ENCODE measurements around the gene DGKZ. TPM values are rescaled to one million over a fixed set of nuclear protein-coding genes. Genes with fewer than 3 reads are reported as not detected.

Gene DGKZ
- total and polyA plus RNA-seq, 2 experiments from 2014 or later, result 21.4 to 62.7 TPM

DNA sequence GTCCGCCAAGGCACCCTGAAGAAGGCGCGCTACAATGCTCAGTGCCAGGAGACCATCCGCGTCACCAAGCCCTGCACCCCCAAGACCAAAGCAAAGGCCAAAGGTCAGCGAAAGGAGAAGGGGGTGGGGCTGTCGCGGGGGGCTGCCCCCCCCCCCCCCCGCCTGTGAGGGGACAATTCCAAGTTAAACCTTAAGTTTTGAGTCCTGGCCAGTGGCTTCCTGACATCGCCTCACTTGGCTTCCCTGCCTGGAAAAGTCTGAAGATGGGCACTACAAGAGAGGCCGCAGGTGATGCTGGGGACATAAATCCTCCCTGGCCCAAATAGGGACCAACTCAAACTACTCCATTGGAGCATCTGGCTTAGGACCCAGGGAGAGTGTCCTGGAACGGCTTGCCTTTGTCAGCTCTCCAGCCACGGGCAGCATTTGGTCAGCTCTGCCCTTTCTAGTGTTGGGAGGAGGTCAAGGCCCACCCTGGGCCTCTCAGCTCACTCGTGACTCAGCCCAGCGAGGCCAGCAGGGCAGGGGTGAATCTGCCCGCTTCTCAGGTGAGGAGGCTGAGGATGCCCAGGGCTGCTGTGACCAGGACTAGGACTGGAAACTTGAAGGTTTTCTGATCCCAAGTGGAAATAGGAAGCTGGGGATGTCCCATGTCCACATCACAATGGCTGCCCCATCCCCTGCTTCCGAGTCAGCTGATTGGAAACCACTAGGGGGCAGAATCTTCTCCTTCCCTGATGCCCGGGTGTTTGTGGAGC lies 35.6 kb downstream of the DGKZ start:
- H3K79me2 ChIP-seq (ENCODE audit: insufficient read depth), result no peaks in the 10 kb centered on the region
- no peaks in the 10 kb centered on the region for H3K4me1 ChIP-seq (ENCODE audit: insufficient read depth)
- H3K9me3 ChIP-seq (ENCODE audit: low read depth), result no peaks in the 10 kb centered on the region
- no peaks in the 10 kb centered on the region for H4K20me1 ChIP-seq (ENCODE audit: insufficient read depth)
- H3F3A ChIP-seq (ENCODE audit: insufficient read depth), result 0 out of 2 replicates have a peak, but pooled peaks cover 3% of the 10 kb centered on the region
- TF ChIP-seq EZH2 (IDR thresholded peaks at IDR 0.05; ENCODE audit: insufficient read depth, poor library complexity, severe bottlenecking) (no peak), EZH2phosphoT487 (IDR thresholded peaks at IDR 0.05; ENCODE audit: insufficient read depth, low read depth) (no peak)
- no peaks in the 10 kb centered on the region for H3K9me2 ChIP-seq (ENCODE audit: insufficient read depth)
- no peak overlapping the region for H3K4me3 ChIP-seq
- H3K27ac ChIP-seq, result no peak overlapping the region
- H2AFZ ChIP-seq, result no peak overlapping the region
- 42 to 48% methylated on average over 15 to 18 of the region's 18 CpGs for WGBS, 2 experiments (ENCODE audit: low coverage in 1 of 2, low lambda C conversion rate in 2 of 2, missing lambda C conversion rate in 2 of 2)
- peak; percentile 73 for DNase-seq
- H3K9ac ChIP-seq, result no peak overlapping the region
- H3K36me3 ChIP-seq (ENCODE audit: low read depth), result no peaks in the 10 kb centered on the region
- H3K4me2 ChIP-seq (ENCODE audit: unreplicated experiment), result no peak overlapping the region
- no peaks in the 10 kb centered on the region for H3K27me3 ChIP-seq (replicated peaks; ENCODE audit: insufficient read depth)
- in situ Hi-C loops (cut with MboI), result no loop called here

DNA sequence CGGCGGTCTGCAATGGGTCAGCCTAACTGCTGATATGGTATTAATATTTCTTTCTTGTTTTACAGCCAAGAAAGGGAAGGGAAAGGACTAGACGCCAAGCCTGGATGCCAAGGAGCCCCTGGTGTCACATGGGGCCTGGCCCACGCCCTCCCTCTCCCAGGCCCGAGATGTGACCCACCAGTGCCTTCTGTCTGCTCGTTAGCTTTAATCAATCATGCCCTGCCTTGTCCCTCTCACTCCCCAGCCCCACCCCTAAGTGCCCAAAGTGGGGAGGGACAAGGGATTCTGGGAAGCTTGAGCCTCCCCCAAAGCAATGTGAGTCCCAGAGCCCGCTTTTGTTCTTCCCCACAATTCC lies 36.1 kb downstream of the DGKZ start:
- H3K9me2 ChIP-seq (ENCODE audit: insufficient read depth), result no peaks in the 10 kb centered on the region
- no peaks in the 10 kb centered on the region for H3K27me3 ChIP-seq (replicated peaks; ENCODE audit: insufficient read depth)
- H3K4me2 ChIP-seq (ENCODE audit: unreplicated experiment), result no peak overlapping the region
- no peaks in the 10 kb centered on the region for H3K36me3 ChIP-seq (ENCODE audit: low read depth)
- no peaks in the 10 kb centered on the region for H3K79me2 ChIP-seq (ENCODE audit: insufficient read depth)
- no peak overlapping the region for H2AFZ ChIP-seq
- H4K20me1 ChIP-seq (ENCODE audit: insufficient read depth), result no peaks in the 10 kb centered on the region
- H3K27ac ChIP-seq, result no peak overlapping the region
- no peak for TF ChIP-seq EZH2phosphoT487 (IDR thresholded peaks at IDR 0.05; ENCODE audit: insufficient read depth, low read depth)
- no peak for TF ChIP-seq EZH2 (IDR thresholded peaks at IDR 0.05; ENCODE audit: insufficient read depth, poor library complexity, severe bottlenecking)
- in situ Hi-C loops (cut with MboI), result no loop called here
- no peak overlapping the region for H3K9ac ChIP-seq
- DNase-seq, result no peak
- 0 out of 2 replicates have a peak, but pooled peaks cover 3% of the 10 kb centered on the region for H3F3A ChIP-seq (ENCODE audit: insufficient read depth)
- H3K4me1 ChIP-seq (ENCODE audit: insufficient read depth), result no peaks in the 10 kb centered on the region
- 74 to 79% methylated on average over 6 to 7 of the region's 7 CpGs for WGBS, 2 experiments (ENCODE audit: low coverage in 1 of 2, low lambda C conversion rate in 2 of 2, missing lambda C conversion rate in 2 of 2)
- H3K9me3 ChIP-seq (ENCODE audit: low read depth), result no peaks in the 10 kb centered on the region
- H3K4me3 ChIP-seq, result no peak overlapping the region

DNA sequence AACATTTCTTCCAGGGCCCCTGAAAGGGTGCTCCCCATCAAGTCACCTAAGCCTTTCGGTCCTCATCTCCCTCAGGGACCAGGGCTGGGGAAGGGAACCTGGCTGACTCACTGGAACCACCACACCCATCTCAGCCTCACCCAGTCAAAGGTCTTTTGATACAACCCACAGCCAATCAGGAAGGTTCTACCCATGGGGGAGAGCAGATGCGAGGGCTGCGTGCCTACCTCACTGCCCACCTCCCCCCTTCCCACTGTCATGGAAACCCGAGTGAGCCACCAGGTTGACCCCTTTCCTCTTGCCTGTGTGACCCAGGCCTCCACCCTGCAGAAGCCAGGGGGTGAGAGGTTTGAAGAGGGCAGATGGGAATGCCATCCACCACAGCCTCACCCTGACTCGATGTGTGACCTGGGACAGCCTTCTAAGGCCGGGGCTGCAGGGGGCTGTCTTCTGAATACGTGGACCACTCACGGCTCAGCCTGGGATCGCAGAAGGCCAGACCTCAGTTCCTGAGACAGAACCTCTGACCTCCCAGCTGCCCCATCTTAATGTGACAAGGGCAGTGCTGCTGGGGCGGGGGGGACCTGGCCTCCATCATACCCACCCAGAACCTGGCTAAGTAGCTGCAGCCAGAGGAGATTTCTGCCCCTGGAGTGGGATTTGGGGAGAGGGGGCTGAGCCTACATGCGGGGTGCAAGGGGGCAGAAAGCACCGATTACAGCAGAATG lies 36.9 kb downstream of the DGKZ start:
- Histone ChIP-seq H3K9me3 (ENCODE audit: low read depth) (no peaks in the 10 kb centered on the region), H3K9me2 (ENCODE audit: insufficient read depth) (no peaks in the 10 kb centered on the region), H2AFZ (no peak overlapping the region), H3F3A (ENCODE audit: insufficient read depth) (0 out of 2 replicates have a peak, but pooled peaks cover 3% of the 10 kb centered on the region), H3K4me2 (ENCODE audit: unreplicated experiment) (no peak overlapping the region), H3K79me2 (ENCODE audit: insufficient read depth) (no peaks in the 10 kb centered on the region), H3K36me3 (ENCODE audit: low read depth) (no peaks in the 10 kb centered on the region), H3K4me1 (ENCODE audit: insufficient read depth) (no peaks in the 10 kb centered on the region), H4K20me1 (ENCODE audit: insufficient read depth) (no peaks in the 10 kb centered on the region), H3K9ac (no peak overlapping the region), H3K4me3 (no peak overlapping the region), H3K27me3 (replicated peaks; ENCODE audit: insufficient read depth) (no peaks in the 10 kb centered on the region), H3K27ac (no peak overlapping the region)
- TF ChIP-seq EZH2phosphoT487 (IDR thresholded peaks at IDR 0.05; ENCODE audit: insufficient read depth, low read depth), result no peak
- no peak for TF ChIP-seq EZH2 (IDR thresholded peaks at IDR 0.05; ENCODE audit: insufficient read depth, poor library complexity, severe bottlenecking)
- in situ Hi-C loops (cut with MboI), result no loop called here
- no peak for DNase-seq
- 89 to 92% methylated on average over 12 of the region's 12 CpGs for WGBS, 2 experiments (ENCODE audit: low coverage in 1 of 2, low lambda C conversion rate in 2 of 2, missing lambda C conversion rate in 2 of 2)

DNA sequence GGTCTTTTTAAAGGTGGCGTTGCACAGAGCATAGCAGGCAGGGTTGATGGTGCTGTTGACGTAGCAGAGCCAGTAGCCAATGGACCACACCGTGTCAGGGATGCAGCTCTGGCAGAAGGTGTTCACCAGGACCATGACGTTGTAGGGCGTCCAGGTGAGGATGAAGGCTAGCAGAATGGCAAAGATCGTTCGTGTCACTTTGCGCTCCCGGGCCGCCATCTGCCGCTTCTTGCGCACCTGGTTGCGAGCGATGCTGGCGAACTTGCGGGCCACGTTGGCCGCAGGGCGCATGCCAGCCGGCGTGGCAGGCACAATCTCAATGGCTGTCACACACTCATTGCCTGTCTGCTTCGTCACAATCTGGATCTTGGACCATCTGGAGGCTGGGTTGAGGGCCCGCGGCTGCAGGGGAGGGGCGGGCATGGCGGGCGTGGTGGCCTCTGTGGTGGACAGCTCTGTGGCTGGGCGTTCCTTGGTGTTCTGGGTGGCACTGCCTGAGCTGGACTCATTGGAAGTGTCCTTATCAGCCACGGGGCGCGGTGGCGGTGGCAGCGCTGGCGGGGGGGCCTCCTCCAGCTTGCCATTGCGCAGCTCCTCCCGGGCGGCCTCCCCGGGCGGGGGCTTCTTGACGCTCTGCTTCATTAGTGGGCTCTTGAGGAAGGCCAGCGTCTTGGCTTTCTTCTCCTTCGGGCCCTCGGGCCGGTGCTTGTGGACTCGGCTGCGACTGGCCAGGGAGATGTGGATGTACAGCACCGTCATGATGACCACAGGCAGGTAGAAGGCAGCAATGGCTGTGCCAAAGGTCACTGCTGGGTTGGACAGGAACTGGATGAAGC lies 38.1 kb downstream of the DGKZ start:
- Histone ChIP-seq H3K4me1 (ENCODE audit: insufficient read depth) (no peaks in the 10 kb centered on the region), H3K4me2 (ENCODE audit: unreplicated experiment) (no peak overlapping the region), H3K27ac (no peak overlapping the region), H3K27me3 (replicated peaks; ENCODE audit: insufficient read depth) (peaks cover 1% of the 10 kb centered on the region), H3K79me2 (ENCODE audit: insufficient read depth) (no peaks in the 10 kb centered on the region), H3K4me3 (no peak overlapping the region), H2AFZ (no peak overlapping the region), H3K9me3 (ENCODE audit: low read depth) (no peaks in the 10 kb centered on the region), H4K20me1 (ENCODE audit: insufficient read depth) (no peaks in the 10 kb centered on the region), H3K36me3 (ENCODE audit: low read depth) (no peaks in the 10 kb centered on the region), H3K9me2 (ENCODE audit: insufficient read depth) (no peaks in the 10 kb centered on the region), H3F3A (ENCODE audit: insufficient read depth) (0 out of 2 replicates have a peak, but pooled peaks cover 3% of the 10 kb centered on the region), H3K9ac (no peak overlapping the region)
- in situ Hi-C loops (cut with MboI), result no loop called here
- DNase-seq, result no peak
- TF ChIP-seq EZH2 (IDR thresholded peaks at IDR 0.05; ENCODE audit: insufficient read depth, poor library complexity, severe bottlenecking) (no peak), EZH2phosphoT487 (IDR thresholded peaks at IDR 0.05; ENCODE audit: insufficient read depth, low read depth) (no peak)
- 92 to 93% methylated on average over 43 to 47 of the region's 47 CpGs for WGBS, 2 experiments (ENCODE audit: low coverage in 1 of 2, low lambda C conversion rate in 2 of 2, missing lambda C conversion rate in 2 of 2)

All from GM23248 (cell line).